HG02870 (cell line): ENCODE data around the gene SOCS6.
"Not testable (repeated sequence)": the region's sequence is repeated elsewhere in the genome, so short reads cannot be mapped to it uniquely, and the experiment has no call there.

Experiments
- ATAC-seq: cut with Tn5 transposase; IDR thresholded peaks from one replicate; pipeline ENCODE4 v1.9.1; 2021; ENCODE audit warnings: mild to moderate bottlenecking, moderate library complexity; ENCODE audit not compliant: unreplicated experiment

The SOCS6 gene

GRCh38 chr18:70354771-70355170 is 65.9 kb downstream of the SOCS6 start:
- ATAC-seq: no peak

- no peak for ATAC-seq
Observed at GRCh38 chr18:70355620-70356385, 67.0 kb downstream of the SOCS6 start.

DNA sequence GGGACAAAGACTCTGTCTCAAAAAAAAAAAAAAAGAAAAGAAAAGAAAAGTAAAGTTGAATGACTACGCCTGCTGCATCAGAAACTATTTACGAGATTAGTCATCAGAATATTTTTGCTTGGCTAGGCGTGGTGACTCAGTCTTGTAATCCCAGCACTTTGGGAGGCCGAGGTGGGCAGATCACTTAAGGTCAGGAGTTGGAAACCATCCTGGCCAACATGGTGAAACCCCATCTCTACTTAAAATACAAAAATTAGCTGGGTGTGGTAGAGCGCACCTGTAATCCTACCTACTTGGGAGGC is 69.2 kb downstream of the SOCS6 start:
- ATAC-seq: peak; percentile 87

GRCh38 chr18:70359071-70359470 is 70.2 kb downstream of the SOCS6 start:
- no peak for ATAC-seq

GRCh38 chr18:70362258-70362657 is 73.4 kb downstream of the SOCS6 start:
- no peak for ATAC-seq

DNA sequence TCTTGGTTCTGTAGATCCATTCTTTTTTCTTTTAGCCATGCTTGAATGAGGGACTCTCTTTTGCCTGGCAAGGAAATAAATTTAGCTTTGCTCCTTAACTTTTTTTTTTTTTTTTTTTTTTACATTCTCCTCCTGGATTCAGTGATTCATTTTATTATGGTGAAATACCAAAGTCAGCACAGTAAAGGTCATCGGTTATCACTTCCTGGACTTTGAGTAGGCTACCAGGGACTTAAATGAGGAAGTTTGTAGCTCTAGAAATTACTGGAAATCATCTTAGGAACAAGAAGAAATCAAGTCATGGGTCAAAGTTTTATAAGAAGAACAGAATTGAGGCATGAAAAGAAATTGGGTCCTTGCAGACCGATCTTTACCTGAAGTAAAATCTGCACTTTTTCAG is 75.0 kb downstream of the SOCS6 start:
- ATAC-seq: no peak

GRCh38 chr18:70365361-70365760 is 76.5 kb downstream of the SOCS6 start:
- ATAC-seq: no peak

DNA sequence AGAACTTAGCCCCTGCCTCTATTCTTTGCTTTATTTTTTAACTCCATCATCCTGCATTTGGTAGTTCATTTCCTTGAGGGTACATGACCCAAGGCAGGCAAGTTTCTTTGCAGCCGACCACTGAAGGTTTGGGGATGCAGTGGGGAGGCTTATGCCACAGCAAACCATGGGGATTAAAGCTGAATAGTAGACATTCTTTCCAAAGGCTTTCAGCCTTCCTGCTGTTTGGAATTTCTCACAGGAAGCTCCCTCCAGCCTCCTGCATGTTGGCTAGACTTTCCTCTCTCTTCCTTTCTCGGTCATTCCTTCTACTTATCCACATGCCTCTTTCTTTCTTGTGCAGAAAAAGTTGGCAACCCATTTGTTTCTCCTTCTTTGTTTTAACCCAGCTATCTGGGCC is 77.3 kb downstream of the SOCS6 start:
- no peak for ATAC-seq

GRCh38 chr18:70366670-70367069 is 77.8 kb downstream of the SOCS6 start:
- no peak for ATAC-seq

GRCh38 chr18:70367344-70367743 is 78.5 kb downstream of the SOCS6 start:
- not testable (repeated sequence) for ATAC-seq

DNA sequence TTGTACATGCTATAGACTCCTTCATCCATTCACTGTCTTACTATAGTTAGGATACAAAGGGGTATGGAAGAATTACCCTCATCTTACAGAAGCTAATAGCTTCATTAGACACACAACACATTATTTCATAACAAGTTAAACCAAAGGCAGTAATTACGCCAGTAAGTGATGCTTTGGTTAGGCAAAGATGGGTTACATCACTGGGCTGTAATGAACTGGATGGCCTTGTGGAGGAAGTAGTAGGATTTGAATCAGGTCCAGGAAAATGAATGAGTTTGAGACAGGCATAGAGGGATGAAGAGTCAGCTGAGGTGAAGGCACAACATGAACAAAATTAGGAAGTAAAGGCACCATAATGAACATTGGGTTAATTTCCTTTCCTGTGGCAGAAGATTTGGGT is 80.1 kb downstream of the SOCS6 start:
- ATAC-seq: no peak

- ATAC-seq: no peak
Observed at GRCh38 chr18:70370762-70371733, 82.2 kb downstream of the SOCS6 start.

GRCh38 chr18:70371908-70372307 is 83.1 kb downstream of the SOCS6 start:
- ATAC-seq: no peak

GRCh38 chr18:70372450-70373041 is 83.7 kb downstream of the SOCS6 start:
- no peak for ATAC-seq

GRCh38 chr18:70373042-70373519 is 84.2 kb downstream of the SOCS6 start:
- ATAC-seq: no peak

GRCh38 chr18:70374154-70374553 is 85.3 kb downstream of the SOCS6 start:
- ATAC-seq: no peak

DNA sequence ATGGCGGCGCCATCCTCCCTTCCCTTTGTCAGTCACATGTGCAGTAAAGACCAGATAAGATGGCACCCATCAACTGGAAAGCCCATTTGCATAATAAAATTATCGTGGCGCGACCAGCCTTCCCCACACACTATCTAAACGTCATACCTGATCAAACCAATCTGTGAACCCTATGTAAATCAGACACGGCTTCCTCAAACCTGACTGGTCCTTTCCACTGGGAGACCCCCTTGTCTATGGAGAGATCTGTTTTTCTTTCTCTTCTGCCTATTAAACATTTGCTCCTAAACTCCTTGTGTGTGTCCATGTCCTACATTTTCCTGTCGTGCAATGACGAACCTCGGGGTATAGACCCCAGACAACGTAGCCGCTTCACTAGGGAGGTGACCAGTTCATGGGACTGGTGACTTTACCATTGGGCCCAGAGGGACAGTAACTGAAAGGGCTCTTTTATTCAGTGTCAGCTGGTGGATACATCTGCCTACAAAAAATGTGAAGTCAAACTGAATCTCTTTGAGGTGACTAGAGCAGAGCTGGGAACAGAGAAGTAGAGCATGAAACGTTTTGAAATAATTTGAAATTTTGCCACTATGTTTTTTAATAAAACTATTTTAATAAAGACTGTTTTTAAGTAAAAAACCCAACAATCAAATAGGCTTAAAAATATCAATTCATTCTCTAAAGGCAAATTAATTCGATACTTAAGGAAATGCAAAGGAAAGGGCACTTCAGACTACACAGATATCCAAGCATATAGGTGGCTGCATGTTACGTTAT is 87.5 kb downstream of the SOCS6 start:
- ATAC-seq: no peak

GRCh38 chr18:70376914-70377258 is 88.0 kb downstream of the SOCS6 start:
- ATAC-seq: no peak

GRCh38 chr18:70377317-70377799 is 88.5 kb downstream of the SOCS6 start:
- no peak for ATAC-seq

DNA sequence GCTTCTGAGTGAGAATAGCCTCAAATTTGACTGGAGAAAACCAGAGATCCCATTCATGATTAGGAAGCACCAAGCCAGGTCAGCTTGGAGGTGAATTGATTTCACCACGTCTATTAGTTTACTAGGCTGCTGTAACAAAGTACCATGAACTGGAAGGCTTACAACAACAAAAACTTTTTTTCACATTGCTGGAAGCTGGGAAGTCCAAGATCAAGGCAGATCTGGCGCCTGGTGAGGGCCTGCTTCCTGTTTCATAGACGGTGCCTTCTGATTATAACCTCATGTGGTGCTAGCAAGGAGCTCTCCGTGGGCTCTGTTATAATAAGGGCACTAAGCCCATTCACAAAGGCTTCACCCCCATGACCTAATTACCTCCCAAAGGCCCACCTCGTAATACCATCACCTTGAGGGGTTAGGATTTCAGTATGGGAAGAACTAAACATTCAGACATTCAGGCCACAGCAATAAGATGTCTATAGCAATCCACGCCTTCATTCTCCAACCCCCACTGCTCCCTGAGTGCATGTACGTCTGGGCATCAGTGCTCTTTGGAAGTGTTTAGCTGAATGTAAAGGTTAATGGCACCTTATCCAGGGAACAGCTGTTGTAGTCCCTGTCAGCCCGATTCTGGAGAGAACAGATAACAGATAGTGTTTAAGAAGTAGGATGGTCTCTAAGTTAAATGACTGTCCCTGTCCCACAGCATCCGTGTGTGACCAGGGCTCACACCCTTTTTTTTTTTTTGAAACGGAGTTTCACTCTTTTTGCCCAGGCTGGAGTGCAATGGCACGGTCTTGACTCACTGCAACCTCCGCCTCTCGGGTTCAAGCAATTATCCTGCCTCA is 89.2 kb downstream of the SOCS6 start:
- ATAC-seq: no peak
